Activated CD4-positive, alpha-beta T cell treated with anti-CD3 and anti-CD28 coated beads for 1 hour (primary cell): ENCODE results near the gene KRTAP1-4.
"Not testable (repeated sequence)": the region's sequence is repeated elsewhere in the genome, so short reads cannot be mapped to it uniquely, and the experiment has no call there.

Experiments
- DNase-seq: peaks from one replicate; pipeline ENCODE4 v3.0.0-alpha.2; 2020

The KRTAP1-4 gene

DNA sequence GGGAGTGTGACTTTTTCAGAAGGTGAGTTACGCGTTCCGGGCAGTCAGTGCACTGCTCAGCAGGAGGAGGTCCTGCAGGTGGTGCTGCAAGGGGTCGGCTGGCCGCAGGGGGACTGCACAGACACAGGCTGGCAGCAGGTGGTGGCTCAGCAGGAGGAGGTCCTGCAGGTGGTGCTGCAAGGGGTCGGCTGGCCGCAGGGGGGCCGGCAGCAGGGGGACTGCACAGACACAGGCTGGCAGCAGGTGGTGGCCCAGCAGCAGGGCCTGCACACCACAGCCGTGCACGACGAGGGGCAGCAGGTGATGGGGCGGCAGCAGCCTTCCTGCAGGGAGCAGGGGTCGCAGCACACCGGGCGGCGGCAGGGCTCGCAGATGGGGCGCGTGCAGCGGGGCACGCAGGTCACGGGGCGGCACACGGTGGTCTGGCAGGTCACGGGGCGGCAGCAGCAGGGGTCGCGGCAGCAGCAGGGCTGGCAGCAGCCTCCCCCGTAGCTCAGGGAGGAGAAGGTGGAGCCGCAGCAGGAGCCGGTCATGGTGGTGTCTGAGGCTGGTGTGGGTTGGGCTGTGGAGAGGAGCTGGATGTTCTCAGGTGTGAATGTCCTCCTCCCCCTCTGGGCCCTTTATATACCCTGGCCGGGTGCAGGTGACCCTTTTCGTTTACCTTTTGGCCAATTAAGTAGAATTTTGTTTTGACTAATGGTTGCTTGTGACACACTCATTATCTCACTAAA is 16.9 kb upstream of the KRTAP1-4 start, which contains the start of gene KRTAP2-1:
Gene KRTAP2-1, minus strand, starts transcription at position 582 of the 731 bp plus-strand sequence. Its CDS starts 49 bp downstream, at position 533.
- not testable (repeated sequence) for DNase-seq

DNA sequence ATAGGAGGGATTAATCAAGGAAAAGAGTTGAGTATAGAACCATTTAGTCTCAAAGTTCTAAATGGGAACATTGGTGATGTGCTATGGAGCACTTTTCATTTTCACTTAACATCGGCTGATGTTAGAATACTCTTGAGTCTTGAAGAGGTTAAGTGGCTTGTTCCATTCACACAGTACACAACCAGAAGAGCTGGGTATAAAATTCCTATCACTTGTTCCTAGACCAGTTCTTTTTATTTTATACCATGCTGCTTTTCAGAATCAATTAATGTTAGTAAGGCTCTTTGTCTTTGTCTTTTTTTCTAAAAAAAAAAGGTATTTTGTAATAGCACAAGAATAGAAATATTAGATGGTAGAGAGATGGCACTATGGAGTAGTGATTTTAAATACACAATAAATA is 13.0 kb upstream of the KRTAP1-4 start:
- DNase-seq: no peak

DNA sequence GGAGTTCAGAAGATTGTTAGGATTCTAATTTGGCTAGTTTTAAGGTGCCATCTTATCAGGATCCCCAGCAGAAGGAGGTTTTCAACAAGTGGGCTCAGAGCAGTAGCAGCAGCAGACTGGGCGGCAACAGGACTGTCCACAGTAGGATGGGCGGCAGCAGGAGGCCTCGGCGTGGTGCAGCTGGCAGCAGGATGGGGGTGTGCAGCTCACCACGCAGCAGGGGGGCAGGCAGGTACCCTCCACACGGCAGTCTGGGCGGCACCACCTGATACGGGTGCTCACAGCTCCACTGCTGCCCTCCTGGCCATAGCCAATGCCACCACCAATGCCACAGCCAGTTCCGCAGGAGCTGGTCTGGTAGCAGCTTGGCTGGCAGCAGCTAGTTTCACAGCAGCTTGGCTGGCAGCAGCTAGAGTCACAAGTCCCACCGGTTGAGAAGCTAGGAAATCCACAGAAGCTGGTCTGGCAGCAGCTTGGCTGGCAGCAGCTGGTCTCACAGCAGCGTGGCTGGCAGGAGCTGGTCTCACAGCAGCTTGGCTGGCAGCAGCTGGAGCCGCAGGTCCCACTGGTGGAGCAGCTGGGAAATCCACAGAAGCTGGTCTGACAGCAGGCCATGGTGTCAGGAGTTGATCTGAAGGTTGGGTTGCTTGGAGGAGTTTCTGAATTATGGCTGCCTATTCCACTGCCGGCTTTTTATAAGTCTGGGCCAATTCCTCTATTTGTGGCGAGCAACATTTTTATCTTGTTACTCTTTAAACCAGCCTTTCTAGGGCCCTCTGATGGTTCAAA is 11.0 kb upstream of the KRTAP1-4 start, which contains the start of gene KRTAP1-1:
Gene KRTAP1-1, minus strand, starts transcription at position 668 of the 789 bp plus-strand sequence. Its CDS starts 53 bp downstream, at position 615.
- DNase-seq: not testable (repeated sequence)

DNA sequence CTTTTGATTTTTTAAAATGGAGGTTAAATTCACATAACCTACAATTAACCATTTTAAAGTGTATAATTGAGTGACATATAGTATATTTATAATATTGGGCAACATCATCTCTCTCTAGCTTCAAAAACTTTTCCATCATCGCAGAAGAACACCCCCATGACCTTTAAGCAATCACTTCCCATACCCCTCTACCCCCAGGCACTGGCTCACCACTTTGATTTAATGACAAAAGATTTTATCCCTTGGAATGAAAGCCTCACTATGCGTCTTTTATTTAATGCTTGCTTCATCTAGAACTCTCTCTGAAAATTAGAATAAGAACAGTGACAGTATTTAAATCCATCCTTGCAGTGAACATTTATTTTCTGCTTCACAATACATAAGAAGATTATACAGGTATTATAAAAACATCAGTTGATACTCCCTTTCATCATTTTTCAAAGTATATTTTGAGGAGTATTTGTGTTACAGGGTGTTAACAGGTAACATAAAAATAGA is 7.9 kb upstream of the KRTAP1-4 start:
- DNase-seq: no peak

DNA sequence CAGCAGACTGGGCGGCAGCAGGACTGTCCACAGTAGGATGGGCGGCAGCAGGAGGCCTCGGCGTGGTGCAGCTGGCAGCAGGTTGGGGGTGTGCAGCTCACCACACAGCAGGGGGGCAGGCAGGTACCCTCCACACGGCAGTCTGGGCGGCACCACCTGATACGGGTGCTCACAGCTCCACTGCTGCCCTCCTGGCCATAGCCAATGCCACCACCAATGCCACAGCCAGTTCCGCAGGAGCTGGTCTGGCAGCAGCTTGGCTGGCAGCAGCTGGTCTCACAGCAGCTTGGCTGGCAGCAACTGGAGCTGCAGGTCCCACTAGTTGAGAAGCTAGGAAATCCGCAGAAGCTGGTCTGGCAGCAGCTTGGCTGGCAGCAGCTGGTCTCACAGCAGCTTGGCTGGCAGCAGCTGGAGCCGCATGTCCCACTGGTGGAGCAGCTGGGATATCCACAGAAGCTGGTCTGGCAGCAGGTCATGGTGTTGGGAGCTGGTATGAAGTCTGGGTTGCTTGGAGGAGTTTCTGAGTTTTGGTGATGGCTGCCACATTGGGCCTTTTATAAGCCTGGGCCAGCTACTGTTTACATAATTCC is 4.4 kb upstream of the KRTAP1-4 start, which contains the start of gene KRTAP1-3:
Gene KRTAP1-3, minus strand, starts transcription at position 529 of the 590 bp plus-strand sequence. Its CDS starts 53 bp downstream, at position 476.
- DNase-seq: not testable (repeated sequence)

GRCh38 chr17:41026715-41027471 is 3.1 kb downstream of the KRTAP1-4 start, which contains the start of gene KRTAP1-5:
KRTAP1-5 (minus strand) TSS chr17:41027208; CDS start chr17:41027155, 53 bp downstream.
- DNase-seq: no peak

GRCh38 chr17:41024697-41025096 is 5.3 kb downstream of the KRTAP1-4 start:
- DNase-seq: no peak

DNA sequence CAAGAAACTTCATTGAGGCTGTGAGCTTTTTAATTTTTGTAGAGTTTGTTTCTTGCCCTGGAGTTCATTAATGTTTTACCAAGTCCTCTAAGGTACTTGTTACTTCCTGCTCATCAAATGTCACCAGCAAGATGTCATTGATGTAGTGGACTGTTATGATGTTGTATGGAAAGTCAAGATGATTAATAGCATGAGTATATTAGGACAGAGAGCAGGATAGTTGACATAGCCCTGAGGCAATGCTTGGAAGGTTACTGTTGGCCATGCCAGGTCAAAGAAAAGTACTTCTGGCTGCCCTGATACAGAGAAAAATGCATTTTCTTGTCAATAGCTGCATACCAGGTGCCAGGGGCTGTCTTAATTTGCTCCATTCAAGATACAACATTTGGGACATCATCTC is 9.7 kb downstream of the KRTAP1-4 start:
- DNase-seq: no peak

GRCh38 chr17:41019415-41019814 is 10.6 kb downstream of the KRTAP1-4 start:
- no peak for DNase-seq

DNA sequence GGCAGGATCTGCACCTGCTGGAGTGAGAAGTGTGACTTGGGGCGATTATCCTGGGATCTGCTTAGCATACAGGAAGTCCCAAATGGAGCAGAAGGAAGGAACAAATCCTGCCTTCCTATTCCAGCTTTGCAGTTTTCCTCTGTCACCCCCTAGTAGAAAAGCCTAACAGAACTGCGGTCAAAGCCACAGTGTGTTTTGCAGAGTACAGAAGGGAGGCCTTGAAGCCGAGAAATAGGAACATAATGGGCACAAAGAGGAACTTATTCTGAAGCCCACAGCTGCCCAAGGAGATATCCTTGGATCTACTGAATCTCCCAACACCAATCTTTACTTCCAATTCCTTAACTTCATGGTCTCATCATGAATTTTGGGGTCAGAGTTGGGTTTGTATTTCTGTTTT is 11.5 kb downstream of the KRTAP1-4 start:
- no peak for DNase-seq

DNA sequence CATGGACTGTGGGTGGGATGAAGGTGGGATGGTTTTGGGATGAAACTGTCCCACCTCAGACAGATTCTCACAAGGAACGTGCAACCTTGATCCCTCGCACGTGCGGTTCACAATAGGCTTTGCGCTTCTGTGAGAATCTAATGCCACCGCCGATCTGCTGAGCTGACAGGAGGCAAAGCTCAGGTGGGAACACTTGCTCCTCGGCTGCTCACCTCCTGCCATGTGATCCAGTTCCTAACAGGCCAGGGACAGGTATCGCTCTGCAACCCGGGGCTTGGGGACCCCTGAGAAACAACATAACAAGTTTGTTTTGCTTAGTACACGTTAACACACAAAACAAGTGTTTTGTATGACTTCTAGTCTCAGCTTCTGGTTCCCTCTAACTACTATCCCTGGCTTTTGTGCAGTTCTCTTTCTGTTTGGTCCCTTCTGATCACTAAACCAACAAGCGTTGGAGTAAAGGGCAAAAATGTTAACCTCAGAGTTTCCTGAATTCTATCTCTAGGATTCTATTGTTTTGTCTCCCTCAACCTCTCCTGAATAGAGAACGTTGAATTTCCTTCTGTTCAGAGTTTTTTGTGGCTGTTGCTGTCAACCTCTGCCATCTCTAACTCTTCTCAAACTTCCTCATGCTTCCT is 13.3 kb downstream of the KRTAP1-4 start:
- no peak for DNase-seq

DNA sequence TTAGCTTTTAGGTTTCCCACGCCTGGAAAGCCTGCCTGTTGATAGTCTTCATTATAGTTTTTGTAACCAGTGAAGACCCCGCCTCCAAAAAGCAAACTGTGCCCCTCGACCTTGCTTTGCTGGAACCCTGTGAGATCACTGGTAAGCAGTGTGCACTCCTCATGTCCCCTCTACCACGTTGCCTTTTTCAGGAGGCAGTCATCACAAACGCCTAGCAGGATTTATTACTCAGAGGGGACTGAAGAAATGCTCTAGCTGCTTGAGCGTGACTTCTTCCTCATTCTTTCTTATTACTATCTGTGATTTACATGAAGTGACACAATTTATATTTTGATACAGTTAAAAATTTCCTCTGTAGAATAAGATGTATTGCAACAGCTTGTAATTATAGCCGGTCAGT is 14.5 kb downstream of the KRTAP1-4 start:
- DNase-seq: no peak

DNA sequence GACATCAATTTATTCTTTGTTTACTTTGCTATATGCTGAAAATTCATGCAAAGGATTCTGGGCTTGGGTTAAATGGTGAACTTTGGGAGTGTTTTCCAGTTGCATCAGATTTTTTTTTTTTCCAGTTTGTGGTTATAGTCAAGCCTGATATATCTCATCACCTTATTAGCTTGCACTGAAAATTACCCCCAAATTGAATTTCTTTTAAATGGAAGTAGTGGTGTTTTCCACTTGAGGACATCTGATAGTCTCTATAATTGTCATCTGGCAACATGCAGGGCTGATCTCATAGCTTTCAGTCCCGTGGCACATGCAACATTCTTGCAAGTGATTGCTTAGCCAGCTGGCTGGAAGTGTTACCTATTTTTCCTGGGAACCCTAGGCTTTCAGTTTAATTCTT is 16.4 kb downstream of the KRTAP1-4 start:
- DNase-seq: no peak

DNA sequence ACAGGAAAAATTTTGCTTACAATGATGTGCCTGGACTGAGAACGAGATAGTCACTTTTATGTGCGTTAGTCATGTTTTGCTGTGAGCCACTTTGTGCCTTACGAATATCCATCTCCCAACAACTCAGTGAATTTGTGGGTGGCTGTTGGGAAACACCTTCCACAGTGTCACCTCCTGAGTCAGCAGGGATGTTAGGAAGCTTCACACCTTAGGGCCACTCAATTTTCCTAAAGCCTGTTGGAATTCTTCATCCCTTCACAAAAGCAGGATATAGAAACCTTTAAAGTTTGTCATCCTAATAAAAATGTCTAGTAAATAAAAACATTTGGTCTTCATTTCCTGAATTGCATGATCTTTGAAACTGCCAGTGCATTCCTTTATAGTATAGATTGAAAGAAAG is 16.8 kb downstream of the KRTAP1-4 start:
- DNase-seq: no peak

GRCh38 chr17:41012326-41013120 is 17.5 kb downstream of the KRTAP1-4 start:
- no peak for DNase-seq

GRCh38 chr17:41010441-41010840 is 19.6 kb downstream of the KRTAP1-4 start:
- no peak for DNase-seq

GRCh38 chr17:41009936-41010335 is 20.1 kb downstream of the KRTAP1-4 start:
- DNase-seq: no peak

GRCh38 chr17:41009301-41009760 is 20.7 kb downstream of the KRTAP1-4 start:
- DNase-seq: no peak

- no peak for DNase-seq
Measured at GRCh38 chr17:41008811-41009210, 21.2 kb downstream of the KRTAP1-4 start, which contains the start of gene KRTAP3-1. KRTAP3-1 (minus strand) TSS chr17:41009128; CDS start chr17:41009074, 54 bp downstream.

DNA sequence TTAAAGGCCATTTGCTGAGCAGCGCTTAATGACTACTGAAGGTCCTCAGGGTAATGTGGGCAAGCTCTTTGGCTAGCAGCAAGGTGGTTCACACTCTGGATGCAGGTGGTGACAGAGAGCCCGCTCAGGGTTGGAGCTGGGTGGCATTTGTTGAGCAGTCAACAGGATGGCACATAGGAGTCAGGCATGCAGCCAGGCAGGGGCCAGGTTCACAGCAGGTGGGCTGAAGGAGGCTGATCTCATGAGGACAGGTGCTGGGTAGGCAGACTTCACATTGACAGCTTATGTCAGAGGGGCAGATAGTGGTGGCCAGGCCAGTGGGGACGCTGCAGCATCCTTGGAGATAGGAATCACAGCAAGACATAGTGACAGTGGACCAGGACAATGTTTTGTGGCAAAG is 25.6 kb downstream of the KRTAP1-4 start:
- DNase-seq: no peak

GRCh38 chr17:41003926-41004325 is 26.1 kb downstream of the KRTAP1-4 start:
- no peak for DNase-seq
